ENCODE data around the gene COMMD1. TPM values are rescaled to one million over a fixed set of nuclear protein-coding genes. Genes with fewer than 3 reads are reported as not detected.
"Not testable (repeated sequence)": the region's sequence is repeated elsewhere in the genome, so short reads cannot be mapped to it uniquely, and the experiment has no call there.

COMMD1 gene
- total RNA-seq, 1 experiment from 2014 or later = 50.7 TPM

GRCh38 chr2:61924895-61925663 lies 19.6 kb downstream of the COMMD1 start:
- no peak for DNase-seq (ENCODE audit: low spot score)

DNA sequence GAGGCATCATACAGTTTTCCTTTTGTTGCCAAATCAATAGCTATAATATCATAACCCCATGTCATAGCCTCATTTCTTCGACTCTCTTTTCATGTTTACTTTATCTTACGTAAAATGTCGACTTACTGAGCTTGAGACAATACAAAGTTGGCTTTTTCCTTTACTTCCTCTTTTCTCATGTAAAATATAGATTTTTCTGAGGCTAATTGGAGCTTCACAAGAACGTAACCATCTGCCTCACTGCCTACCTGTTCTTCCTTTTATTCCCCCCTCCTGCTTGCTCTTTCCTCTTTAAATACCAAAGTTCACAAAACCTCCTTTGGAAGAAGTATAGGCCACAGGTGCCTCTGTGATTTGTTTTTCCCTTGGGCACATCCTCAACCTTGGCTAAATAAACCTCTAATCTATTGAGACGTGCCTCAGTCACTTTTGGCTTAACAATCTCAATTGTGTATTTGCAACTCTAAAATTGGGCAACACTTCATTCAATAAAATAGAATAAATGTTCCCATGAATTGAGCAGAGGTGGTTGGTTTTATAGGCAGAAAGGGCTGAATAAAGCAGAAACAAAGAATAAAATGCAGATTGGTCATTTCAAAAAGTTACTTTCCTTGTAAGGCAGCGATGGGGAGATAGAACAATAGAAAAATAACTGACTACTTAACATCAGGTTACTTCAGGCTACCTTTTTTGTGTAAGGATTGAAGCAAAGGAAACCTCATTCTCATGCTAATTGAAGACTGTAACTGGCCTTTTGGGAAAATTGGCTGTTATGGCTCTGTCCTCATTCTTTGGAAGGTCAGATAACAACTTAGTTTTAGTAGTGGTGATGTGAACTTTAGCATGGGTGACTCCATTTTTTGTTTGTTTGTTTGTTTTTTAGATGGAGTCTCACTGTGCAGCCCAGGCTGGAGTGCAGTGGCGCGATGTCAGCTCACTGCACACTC lies 21.3 kb downstream of the COMMD1 start:
- DNase-seq (ENCODE audit: low spot score) = no peak

DNA sequence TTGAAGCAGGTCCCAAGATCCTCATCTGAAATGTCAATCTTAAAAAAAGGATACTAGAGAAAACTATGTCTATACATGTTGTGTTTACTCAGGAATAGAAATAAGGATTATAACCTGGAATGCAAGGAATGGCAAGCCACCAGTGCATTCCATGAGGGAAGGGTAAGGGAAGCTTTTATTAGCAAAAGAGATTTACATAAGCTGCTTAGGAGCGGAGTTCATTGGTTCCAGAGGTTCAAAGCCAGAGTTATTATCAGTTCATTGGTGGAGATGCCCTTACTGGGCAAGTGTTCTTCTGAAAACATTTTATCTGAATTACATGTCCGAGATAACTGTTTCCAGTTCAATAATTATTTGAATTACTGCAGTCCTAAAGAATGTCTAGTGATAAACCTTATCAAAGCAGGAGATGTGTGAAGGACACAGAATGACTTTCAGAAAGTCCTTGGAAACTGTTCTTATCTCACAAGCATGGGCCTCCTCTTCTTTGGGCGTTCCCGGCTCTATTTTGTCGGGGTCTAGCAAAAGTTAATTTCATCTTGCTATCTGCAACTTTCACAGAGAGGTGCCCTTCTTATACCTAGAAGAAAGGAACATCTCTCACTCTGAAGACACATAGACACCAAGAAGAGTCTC lies 23.5 kb downstream of the COMMD1 start:
- peak; percentile 50 for DNase-seq (ENCODE audit: low spot score)

DNA sequence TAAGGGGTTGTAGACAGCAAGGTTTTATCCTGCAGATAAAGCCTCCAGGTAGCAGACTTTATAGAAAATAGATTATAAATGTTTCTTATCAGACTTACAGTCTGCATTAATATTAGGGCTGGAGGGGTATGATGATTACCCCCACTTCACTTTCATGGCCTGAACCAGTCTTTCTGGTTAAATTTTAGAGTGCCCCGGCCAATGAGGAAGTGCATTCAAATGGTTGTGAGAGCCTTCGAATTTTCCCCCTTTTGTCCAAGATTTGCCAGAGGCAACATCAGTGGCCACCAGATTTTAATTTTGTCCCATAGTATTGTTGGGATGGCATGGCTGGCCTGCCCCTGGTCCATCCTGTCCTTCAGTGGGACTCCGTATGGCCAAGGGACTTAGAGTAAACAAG lies 31.6 kb downstream of the COMMD1 start:
- DNase-seq (ENCODE audit: low spot score) = no peak

DNA sequence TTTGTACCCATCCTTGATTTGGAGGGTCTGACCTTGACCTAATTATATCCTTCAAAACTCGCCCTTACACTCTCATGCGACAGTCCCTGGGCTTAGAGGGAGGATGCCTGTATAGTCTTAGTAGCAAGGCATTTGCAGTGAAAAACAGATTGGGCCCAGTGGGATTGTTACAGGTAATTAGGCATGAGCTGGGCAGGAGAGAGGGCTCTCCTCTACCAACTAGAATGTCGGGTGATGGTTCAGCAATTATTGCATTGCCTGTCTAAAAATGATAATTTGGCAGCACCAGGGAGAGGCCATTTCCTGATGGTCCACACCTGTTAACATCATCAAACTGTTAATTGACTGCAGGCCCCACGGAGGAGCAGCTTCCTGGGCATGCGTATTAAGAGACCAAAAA lies 32.4 kb downstream of the COMMD1 start:
- DNase-seq (ENCODE audit: low spot score) = no peak

GRCh38 chr2:61938511-61938910 lies 33.0 kb downstream of the COMMD1 start:
- DNase-seq (ENCODE audit: low spot score) = no peak

GRCh38 chr2:61943251-61943650 lies 37.8 kb downstream of the COMMD1 start:
- no peak for DNase-seq (ENCODE audit: low spot score)

DNA sequence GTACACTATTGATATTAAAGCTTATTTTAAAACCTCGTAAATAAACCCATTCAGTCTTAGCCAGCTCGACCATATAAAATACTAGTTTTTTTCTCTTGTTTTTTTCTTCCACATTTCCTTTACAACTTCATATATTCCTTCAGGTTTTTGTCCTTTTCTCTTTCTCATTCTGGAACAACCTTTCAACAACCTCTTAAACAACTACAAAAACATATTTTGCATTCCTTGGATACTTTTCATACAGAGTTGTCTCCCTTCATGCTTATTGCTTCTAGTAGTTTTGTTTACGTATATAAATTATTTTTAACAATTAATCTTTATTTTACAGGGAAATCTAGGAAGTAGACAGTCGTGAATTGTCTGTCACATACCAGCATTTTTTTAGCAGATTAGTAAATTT lies 41.2 kb downstream of the COMMD1 start:
- DNase-seq (ENCODE audit: low spot score) = no peak

DNA sequence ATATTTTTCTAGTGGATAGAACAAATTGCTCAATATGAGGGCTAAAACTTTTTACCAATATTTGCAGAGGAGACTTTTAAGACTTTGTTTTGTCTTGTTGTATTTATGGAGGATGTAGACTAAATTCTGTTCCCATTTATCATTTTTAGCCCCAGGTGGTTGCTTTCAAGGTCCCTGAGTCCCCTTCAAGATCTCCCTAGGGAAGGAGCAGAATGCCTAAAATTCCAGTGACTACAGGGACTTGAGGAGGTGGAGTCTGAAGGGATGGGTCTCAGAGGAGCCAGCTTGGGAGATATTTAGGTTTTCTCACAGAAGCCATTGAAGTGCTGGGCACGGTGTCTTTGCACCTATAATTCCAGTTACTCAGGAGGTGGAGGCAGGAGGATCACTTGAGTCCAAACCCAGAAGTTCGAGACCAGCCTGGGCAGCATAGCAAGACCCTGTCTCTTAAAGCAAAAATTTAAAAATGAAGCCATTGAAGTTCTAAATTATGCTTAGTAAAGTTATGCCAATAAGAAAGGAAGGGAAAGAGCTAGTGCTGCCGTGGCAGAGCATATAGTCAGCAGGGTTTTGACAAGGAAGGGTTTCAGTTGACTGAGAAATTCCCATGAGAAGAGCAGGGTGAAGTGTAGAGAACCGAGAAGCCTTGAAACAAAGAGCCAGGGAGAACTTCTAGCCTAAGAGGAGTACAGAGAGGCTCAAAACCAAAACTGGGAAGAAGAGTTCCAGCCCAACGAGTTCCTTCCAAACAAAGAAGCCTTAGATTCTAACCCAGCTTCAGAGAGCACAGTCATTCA lies 43.4 kb downstream of the COMMD1 start:
- no peak for DNase-seq (ENCODE audit: low spot score)

DNA sequence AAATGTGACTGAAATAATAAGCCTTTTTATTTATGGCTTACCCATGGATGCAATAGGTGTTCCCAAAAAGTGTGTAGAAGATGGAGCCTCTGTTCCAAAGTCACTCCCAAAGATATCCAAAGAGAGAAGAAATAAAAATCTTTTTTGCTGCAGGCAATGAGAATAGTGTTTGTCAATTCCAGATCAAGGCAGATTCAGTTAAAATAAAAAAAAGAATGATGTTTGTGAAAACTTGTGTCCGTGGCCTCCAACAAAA lies 43.9 kb downstream of the COMMD1 start:
- no peak for DNase-seq (ENCODE audit: low spot score)

- DNase-seq (ENCODE audit: low spot score) = no peak
These were observed 44.5 kb downstream of the COMMD1 start for GRCh38 chr2:61949714-61950560.

- no peak for DNase-seq (ENCODE audit: low spot score)
These were observed 45.3 kb downstream of the COMMD1 start for GRCh38 chr2:61950571-61951315.

DNA sequence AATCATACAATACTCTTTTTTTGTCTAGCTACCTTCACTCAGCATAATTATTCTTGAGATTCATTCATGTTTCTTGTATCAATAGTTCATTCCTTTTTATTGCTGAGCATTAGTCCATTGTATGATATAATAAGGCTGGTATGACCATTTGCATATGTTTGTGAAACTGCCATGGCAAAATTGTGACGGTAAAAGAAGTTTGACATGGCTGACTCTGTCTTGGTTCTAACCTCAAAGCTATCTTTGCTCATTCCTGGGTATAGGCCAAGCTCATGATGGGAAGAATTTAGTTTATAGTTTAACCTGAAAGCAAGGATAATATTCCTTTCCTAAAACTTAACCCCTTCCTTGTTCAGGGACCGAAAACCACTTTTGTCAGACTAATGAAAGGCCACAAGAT lies 46.4 kb downstream of the COMMD1 start:
- DNase-seq (ENCODE audit: low spot score) = no peak

GRCh38 chr2:61952288-61952687 lies 46.8 kb downstream of the COMMD1 start:
- DNase-seq (ENCODE audit: low spot score) = no peak

GRCh38 chr2:61954856-61955255 lies 49.4 kb downstream of the COMMD1 start:
- not testable (repeated sequence) for DNase-seq (ENCODE audit: low spot score)

DNA sequence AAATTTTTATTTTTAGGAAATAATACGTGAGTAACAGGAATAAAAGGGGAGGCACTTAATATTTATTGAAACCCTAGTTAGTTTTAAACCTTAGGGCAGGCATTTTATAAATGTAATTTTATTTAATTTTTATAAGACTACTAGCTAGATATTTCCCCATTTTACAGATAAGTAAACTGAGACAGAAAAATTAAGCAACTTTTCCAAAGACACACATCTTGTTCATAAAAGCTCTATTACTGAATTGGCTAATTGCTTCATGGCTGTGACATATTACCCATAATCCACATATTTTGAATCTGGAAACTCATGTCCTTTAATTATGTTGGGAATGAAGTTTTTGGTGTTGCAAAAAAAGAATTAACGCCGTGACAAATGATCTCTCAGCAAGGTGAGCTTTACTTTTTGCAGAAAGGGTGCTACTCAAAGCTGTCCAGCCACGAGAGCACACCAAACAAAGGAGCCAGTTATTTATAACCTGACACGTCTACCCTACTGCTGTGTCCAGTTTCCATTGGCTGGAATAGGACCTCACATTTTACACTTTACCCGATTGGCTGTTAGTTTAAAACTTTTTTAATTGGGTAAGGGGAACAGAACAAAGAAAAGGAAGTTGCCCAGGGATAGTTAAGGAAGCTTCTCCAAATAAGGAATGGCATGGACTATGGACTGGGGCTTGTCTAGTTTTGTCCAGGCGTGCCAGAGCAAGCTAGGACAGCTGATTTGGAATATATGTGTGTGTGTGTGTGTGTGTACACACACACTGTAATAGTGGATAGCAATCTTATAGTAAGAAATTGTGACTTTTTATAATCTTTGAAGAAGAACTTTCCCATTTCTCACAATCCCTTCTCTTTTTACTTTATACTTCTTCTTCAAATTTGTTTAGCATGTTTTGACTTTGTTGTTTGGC lies 54.2 kb downstream of the COMMD1 start:
- no peak for DNase-seq (ENCODE audit: low spot score)

DNA sequence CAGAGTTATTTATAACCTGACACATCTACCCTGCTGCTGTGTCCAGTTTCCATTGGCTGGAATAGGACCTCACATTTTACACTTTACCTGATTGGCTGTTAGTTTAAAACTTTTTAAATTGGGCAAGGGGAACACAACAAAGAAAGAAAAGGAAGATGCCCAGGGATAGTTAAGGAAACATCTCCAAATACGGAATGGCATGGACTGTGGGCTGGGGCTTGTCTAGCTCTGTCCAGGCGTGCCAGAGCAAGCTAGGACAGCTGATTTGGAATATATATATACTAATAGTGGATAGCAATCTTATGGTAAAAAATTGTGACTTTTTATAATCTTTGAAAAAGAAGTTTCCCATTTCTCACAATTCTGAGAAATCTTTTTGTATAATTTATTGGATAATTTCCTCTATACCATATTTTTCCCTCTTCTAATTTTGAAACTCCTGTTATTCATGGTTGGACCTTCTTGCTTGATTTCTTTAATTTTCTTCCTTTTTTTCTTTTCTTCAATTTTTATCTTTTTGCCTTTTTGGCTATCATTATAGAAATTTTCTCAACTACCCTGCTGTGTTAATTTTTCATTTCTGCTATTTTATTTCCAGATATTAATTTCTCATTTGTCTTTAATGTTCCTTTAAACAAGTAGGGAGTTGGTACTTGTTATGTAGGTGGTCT lies 55.9 kb downstream of the COMMD1 start:
- no peak for DNase-seq (ENCODE audit: low spot score)
